ENCODE measurements around the gene LOXL3.

Gene LOXL3

GRCh38 chr2:74504591-74504990 lies 49.2 kb downstream of the LOXL3 start:
- no peak for DNase-seq

GRCh38 chr2:74503506-74504475 lies 50.0 kb downstream of the LOXL3 start:
- DNase-seq = no peak

GRCh38 chr2:74502720-74503505 lies 50.8 kb downstream of the LOXL3 start:
- DNase-seq = peak; percentile 77

GRCh38 chr2:74502147-74502719 lies 51.5 kb downstream of the LOXL3 start:
- no peak for DNase-seq

GRCh38 chr2:74501335-74502071 lies 52.2 kb downstream of the LOXL3 start:
- no peak for DNase-seq

- DNase-seq = no peak
These were observed 53.2 kb downstream of the LOXL3 start for GRCh38 chr2:74500578-74500946.

GRCh38 chr2:74499940-74500577 lies 53.7 kb downstream of the LOXL3 start:
- no peak for DNase-seq

- DNase-seq = no peak
These were observed 54.3 kb downstream of the LOXL3 start, which contains the start of gene LBX2 for GRCh38 chr2:74499267-74499939. Gene LBX2 (minus strand): TSS chr2:74499603. CDS start chr2:74499537, 66 bp downstream.

GRCh38 chr2:74498500-74499266 lies 55.1 kb downstream of the LOXL3 start:
- DNase-seq = no peak

- no peak for DNase-seq
These were observed 55.8 kb downstream of the LOXL3 start for GRCh38 chr2:74497777-74498499.

- DNase-seq = no peak
These were observed 56.6 kb downstream of the LOXL3 start for GRCh38 chr2:74496997-74497776.

GRCh38 chr2:74495440-74495839 lies 58.3 kb downstream of the LOXL3 start:
- no peak for DNase-seq

- no peak for DNase-seq
These were observed 60.2 kb downstream of the LOXL3 start for GRCh38 chr2:74493546-74493945.

GRCh38 chr2:74491648-74492544 lies 61.8 kb downstream of the LOXL3 start:
- DNase-seq = no peak

GRCh38 chr2:74489906-74490305 lies 63.8 kb downstream of the LOXL3 start:
- DNase-seq = no peak

- DNase-seq = no peak
These were observed 64.9 kb downstream of the LOXL3 start for GRCh38 chr2:74488643-74489481.

GRCh38 chr2:74486141-74486540 lies 67.6 kb downstream of the LOXL3 start:
- no peak for DNase-seq

Data from fibroblast of skin of right biceps (primary cell).